ENCODE data around the gene LRP1B. TPM values are rescaled to one million over a fixed set of nuclear protein-coding genes. Genes with fewer than 3 reads are reported as not detected.

The LRP1B gene
- total and polyA plus RNA-seq, 5 experiments from 2014 or later = not detected

DNA sequence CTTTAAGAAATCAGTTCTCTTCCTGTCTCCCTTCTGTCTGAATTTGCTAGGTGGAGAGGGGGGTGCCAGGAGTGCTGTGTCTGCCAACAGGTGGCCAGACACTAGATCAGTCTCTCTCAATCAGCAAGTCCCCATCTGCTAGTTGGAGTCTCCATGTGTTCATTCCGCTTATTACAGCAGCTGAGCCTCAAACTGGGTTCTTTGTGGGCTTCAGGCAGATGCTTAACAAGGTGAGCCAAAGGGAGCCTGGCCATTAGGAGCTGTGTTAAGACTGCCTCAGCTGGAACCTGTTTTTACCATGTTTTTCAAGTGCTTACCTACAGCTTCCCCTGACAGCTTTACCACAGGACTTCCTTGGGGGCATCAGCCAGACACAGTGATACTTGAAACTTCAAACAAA, 401.9 kb downstream of the LRP1B start:
- ATAC-seq (no peak), DNase-seq (no peak)
- POLR2A ChIA-PET = no interaction called here
- H3K27ac Mint-ChIP-seq = no peak overlapping the region
- no peaks in the 10 kb centered on the region for H3K27me3 Mint-ChIP-seq
- no peaks in the 10 kb centered on the region for H3K36me3 Mint-ChIP-seq
- peaks cover 0 to 31% (median 5%) of the 10 kb centered on the region in 9 donors for H3K9me3 Mint-ChIP-seq
- no peaks in the 10 kb centered on the region for H3K4me1 Mint-ChIP-seq
- H3K4me3 Mint-ChIP-seq = no peak overlapping the region

- H3K27ac Mint-ChIP-seq = no peak overlapping the region
- no peaks in the 10 kb centered on the region for H3K36me3 Mint-ChIP-seq
- DNase-seq = no peak
- H3K9me3 Mint-ChIP-seq = peaks cover 0 to 26% (median 4%) of the 10 kb centered on the region in 9 donors
- no peak overlapping the region for H3K4me3 Mint-ChIP-seq
- H3K27me3 Mint-ChIP-seq = no peaks in the 10 kb centered on the region
- POLR2A ChIA-PET = interaction anchor here (0.6 kb wide), 1 partner anchor 585 kb away, joined by 4 read pairs; no protein-coding TSS in a partner anchor
- no peak for ATAC-seq
- no peaks in the 10 kb centered on the region for H3K4me1 Mint-ChIP-seq
Observed at GRCh38 chr2:141728142-141728541, 402.7 kb downstream of the LRP1B start.

GRCh38 chr2:141724426-141724825, 406.4 kb downstream of the LRP1B start:
- Mint-ChIP-seq H3K27me3 (no peaks in the 10 kb centered on the region), H3K27ac (no peak overlapping the region), H3K4me1 (no peaks in the 10 kb centered on the region), H3K9me3 (peaks cover 0 to 33% (median 5%) of the 10 kb centered on the region in 9 donors), H3K4me3 (no peak overlapping the region), H3K36me3 (no peaks in the 10 kb centered on the region)
- ATAC-seq (no peak), DNase-seq (no peak)
- POLR2A ChIA-PET = no interaction called here

DNA sequence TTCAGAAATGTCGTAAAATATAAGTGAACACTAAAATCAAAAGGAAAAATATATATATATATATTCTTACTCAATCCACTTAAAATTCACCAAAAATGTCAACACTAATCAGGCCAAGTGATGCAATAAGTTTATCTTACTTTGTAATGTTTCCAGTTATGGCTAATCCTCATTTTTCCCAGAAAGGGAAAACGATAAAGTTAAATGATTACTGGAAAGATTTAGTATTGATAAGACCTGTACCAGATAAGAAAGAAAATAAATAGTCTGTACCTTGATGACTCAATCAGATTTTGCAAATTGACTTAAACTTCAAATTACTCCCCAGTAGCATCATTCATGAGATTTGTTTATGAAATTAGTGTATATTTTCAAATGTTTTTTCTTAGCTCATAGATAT, 407.0 kb downstream of the LRP1B start:
- POLR2A ChIA-PET = no interaction called here
- no peak for DNase-seq
- Mint-ChIP-seq H3K27me3 (no peaks in the 10 kb centered on the region), H3K4me1 (no peaks in the 10 kb centered on the region), H3K36me3 (no peaks in the 10 kb centered on the region), H3K9me3 (peaks cover 0 to 35% (median 5%) of the 10 kb centered on the region in 9 donors), H3K27ac (no peak overlapping the region), H3K4me3 (no peak overlapping the region)
- no peak for ATAC-seq

DNA sequence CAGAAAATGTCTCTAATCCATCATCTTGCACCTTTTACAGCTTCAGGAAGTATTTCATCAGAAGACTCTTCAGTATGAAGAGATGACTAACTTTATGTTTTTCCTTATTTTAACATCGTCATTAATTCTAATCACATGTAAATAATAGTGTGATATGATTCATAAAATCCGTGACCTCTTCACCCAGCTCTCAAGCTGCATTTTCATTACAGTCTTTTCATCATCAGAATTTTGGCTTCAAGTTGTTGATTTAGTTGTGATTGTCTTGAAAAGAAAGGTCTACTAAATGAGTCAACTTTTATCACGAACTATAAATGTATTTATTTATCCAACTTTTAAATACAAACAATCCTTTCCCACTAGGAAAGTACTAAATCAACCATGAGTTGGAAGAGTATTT, 410.3 kb downstream of the LRP1B start:
- no peak for DNase-seq
- no peak for ATAC-seq
- Mint-ChIP-seq H3K27me3 (no peaks in the 10 kb centered on the region), H3K4me3 (no peak overlapping the region), H3K4me1 (no peaks in the 10 kb centered on the region), H3K9me3 (peaks cover 0 to 29% (median 5%) of the 10 kb centered on the region in 9 donors), H3K27ac (no peak overlapping the region), H3K36me3 (no peaks in the 10 kb centered on the region)
- POLR2A ChIA-PET = no interaction called here

DNA sequence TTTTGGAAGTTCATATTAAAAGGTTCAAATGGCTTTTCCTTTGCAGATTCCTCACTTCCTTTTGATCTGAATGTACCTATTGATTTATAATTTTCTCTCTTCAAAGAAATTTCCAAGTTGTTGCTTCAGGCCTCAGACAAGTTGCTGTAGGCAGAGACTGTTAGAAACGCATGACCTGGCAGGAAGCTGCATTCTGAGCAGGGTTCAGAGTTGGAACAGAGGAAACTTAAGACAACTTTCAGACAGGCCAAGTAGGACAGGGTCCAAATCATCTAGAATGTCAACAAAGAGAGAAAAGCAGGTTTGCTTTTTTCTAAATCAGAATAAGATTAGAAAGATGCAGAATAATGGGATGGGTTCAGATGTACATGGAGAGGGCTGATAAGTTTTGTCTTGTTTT, 416.3 kb downstream of the LRP1B start:
- no peak for DNase-seq
- Mint-ChIP-seq H3K36me3 (no peaks in the 10 kb centered on the region), H3K27ac (no peak overlapping the region), H3K4me3 (no peak overlapping the region), H3K4me1 (no peaks in the 10 kb centered on the region), H3K9me3 (peaks cover 0 to 10% (median 0%) of the 10 kb centered on the region in 9 donors), H3K27me3 (no peaks in the 10 kb centered on the region)
- no peak for ATAC-seq
- POLR2A ChIA-PET = no interaction called here

DNA sequence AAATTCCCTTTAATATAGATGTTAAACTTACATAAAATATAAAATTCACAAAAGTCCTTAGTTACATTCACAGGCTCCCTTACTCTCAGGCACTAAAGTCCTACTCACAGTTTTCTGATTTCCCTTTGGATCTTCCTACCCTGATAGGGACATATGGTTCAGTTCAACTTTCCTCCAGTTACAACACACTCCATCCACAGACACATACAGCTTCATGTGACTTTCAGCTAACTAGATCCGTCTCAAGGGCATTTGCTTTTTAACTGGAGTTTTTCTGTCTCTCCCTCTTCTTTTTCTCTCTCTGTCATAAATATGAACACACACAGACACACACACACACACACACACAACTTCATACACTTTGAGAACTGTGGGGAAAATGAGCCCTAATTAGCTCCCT, 419.2 kb downstream of the LRP1B start:
- no peak for DNase-seq
- POLR2A ChIA-PET = no interaction called here
- no peaks in the 10 kb centered on the region for H3K27me3 Mint-ChIP-seq
- no peak overlapping the region for H3K4me3 Mint-ChIP-seq
- H3K27ac Mint-ChIP-seq = no peak overlapping the region
- no peaks in the 10 kb centered on the region for H3K4me1 Mint-ChIP-seq
- no peak for ATAC-seq
- no peaks in the 10 kb centered on the region for H3K36me3 Mint-ChIP-seq
- H3K9me3 Mint-ChIP-seq = peaks cover 0 to 4% (median 0%) of the 10 kb centered on the region in 9 donors

DNA sequence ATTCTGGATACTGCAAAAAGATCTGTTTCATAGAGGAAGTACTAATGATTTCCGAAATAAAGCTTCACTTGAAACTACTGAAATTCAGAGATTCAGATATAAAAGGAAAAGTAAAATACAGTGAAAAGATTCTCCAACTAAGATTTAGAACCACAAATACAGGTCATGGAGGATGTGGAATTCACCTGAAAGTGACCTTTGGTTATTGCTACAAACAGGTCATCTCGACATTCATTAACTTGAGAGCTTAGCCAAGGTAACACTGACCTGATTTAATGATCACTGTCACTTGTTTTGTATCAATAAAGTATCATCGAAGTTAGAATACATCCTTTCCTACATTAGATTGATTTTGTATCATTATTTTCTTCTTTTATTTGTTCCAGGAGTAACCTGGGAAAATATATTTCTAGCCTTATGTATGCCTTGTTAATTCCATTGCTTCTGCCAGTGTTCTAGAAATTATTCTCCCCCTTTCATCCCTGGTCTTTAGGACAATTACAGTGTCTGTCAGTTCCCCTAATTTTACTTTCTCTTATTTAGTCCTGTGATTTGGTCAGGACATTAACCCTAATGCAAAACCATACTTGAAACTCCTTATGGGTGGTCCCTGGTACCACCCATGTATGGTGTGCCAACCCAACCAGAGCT, 420.1 kb downstream of the LRP1B start:
- no peak overlapping the region for H3K27ac Mint-ChIP-seq
- no peaks in the 10 kb centered on the region for H3K36me3 Mint-ChIP-seq
- POLR2A ChIA-PET = no interaction called here
- H3K4me1 Mint-ChIP-seq = no peaks in the 10 kb centered on the region
- no peaks in the 10 kb centered on the region for H3K27me3 Mint-ChIP-seq
- no peak for ATAC-seq
- DNase-seq = no peak
- H3K4me3 Mint-ChIP-seq = no peak overlapping the region
- peaks cover 0 to 4% (median 0%) of the 10 kb centered on the region in 9 donors for H3K9me3 Mint-ChIP-seq

- ATAC-seq (no peak), DNase-seq (no peak)
- H3K36me3 Mint-ChIP-seq = no peaks in the 10 kb centered on the region
- POLR2A ChIA-PET = no interaction called here
- H3K27me3 Mint-ChIP-seq = no peaks in the 10 kb centered on the region
- H3K27ac Mint-ChIP-seq = no peak overlapping the region
- H3K4me1 Mint-ChIP-seq = no peaks in the 10 kb centered on the region
- peaks cover 0 to 4% (median 2%) of the 10 kb centered on the region in 9 donors for H3K9me3 Mint-ChIP-seq
- no peak overlapping the region for H3K4me3 Mint-ChIP-seq
Observed at GRCh38 chr2:141709756-141710155, 421.1 kb downstream of the LRP1B start.

DNA sequence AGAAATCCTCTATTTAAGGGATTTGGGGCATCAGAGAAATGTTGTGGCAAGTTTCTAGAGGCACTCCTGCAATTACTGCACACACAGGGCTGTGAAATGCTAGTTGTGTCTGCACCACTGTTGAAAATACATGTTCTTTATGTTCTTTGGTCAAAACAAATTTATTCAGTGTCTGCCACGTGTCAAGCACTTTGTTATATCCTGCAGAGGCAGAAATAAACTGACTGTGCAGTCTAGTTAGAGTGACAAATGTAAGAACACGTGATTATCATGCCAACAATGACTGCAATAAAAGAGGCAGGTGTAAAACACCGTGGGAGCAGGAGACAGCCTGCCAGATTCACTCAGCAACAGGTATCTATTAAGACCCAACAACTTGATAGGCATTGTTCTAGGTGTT, 423.3 kb downstream of the LRP1B start:
- no peak overlapping the region for H3K27ac Mint-ChIP-seq
- POLR2A ChIA-PET = no interaction called here
- no peak overlapping the region for H3K4me3 Mint-ChIP-seq
- no peak for ATAC-seq
- peaks cover 0 to 10% (median 2%) of the 10 kb centered on the region in 9 donors for H3K9me3 Mint-ChIP-seq
- no peak for DNase-seq
- no peaks in the 10 kb centered on the region for H3K36me3 Mint-ChIP-seq
- no peaks in the 10 kb centered on the region for H3K27me3 Mint-ChIP-seq
- no peaks in the 10 kb centered on the region for H3K4me1 Mint-ChIP-seq

- Mint-ChIP-seq H3K4me3 (no peak overlapping the region), H3K27me3 (no peaks in the 10 kb centered on the region), H3K36me3 (no peaks in the 10 kb centered on the region), H3K9me3 (peaks cover 0 to 21% (median 2%) of the 10 kb centered on the region in 9 donors), H3K4me1 (no peaks in the 10 kb centered on the region), H3K27ac (no peak overlapping the region)
- ATAC-seq (no peak), DNase-seq (no peak)
- POLR2A ChIA-PET = no interaction called here
Observed at GRCh38 chr2:141704541-141704940, 426.3 kb downstream of the LRP1B start.

GRCh38 chr2:141703501-141703900, 427.3 kb downstream of the LRP1B start:
- Mint-ChIP-seq H3K36me3 (no peaks in the 10 kb centered on the region), H3K4me1 (no peaks in the 10 kb centered on the region), H3K9me3 (peaks cover 0 to 21% (median 2%) of the 10 kb centered on the region in 9 donors), H3K27ac (no peak overlapping the region), H3K4me3 (no peak overlapping the region), H3K27me3 (no peaks in the 10 kb centered on the region)
- ATAC-seq (no peak), DNase-seq (no peak)
- POLR2A ChIA-PET = no interaction called here

- no peak for DNase-seq
- Mint-ChIP-seq H3K36me3 (no peaks in the 10 kb centered on the region), H3K9me3 (peaks cover 0 to 21% (median 2%) of the 10 kb centered on the region in 9 donors), H3K4me3 (no peak overlapping the region), H3K4me1 (no peaks in the 10 kb centered on the region), H3K27me3 (no peaks in the 10 kb centered on the region), H3K27ac (no peak overlapping the region)
- POLR2A ChIA-PET = no interaction called here
- no peak for ATAC-seq
Observed at GRCh38 chr2:141701618-141702017, 429.2 kb downstream of the LRP1B start.

DNA sequence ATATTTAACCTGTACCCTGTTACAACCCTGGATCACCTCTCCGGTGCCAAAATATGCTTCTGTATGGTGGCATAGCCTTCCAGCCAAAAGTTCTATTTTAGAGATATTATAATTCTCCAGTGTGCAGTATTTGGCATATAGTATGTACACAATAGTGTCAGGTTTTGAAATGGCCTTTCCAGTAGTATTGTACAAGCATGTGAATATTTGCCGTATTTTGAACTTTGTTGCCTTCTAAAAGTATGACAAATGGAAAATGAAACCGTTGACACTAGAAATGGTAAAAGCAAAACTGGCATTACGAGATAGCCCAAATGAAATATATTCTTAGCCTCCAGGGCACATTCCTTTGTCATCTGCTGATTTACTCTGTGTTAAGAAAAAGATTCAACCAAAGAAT, 431.2 kb downstream of the LRP1B start:
- Mint-ChIP-seq H3K27me3 (no peaks in the 10 kb centered on the region), H3K27ac (no peak overlapping the region), H3K4me1 (no peaks in the 10 kb centered on the region), H3K4me3 (no peak overlapping the region), H3K9me3 (peaks cover 0 to 18% (median 2%) of the 10 kb centered on the region in 9 donors), H3K36me3 (no peaks in the 10 kb centered on the region)
- no peak for DNase-seq
- POLR2A ChIA-PET = no interaction called here
- ATAC-seq = no peak
